Ishikawa (cell line): ENCODE measurements around the gene FNBP1L.

Experiments
- CEBPB ChIP-seq: IDR thresholded peaks from 2 replicates; pipeline ENCODE4 v1.6.1; 2012
- CREB1 ChIP-seq: IDR thresholded peaks from 2 replicates; pipeline ENCODE4 v1.6.1; 2012; ENCODE audit warnings: low read depth
- EP300 ChIP-seq: IDR thresholded peaks from 2 replicates; pipeline ENCODE4 v1.6.1; 2012; ENCODE audit warnings: borderline replicate concordance
- FOXM1 ChIP-seq: IDR thresholded peaks from 2 replicates; pipeline ENCODE4 v1.6.1; 2012; ENCODE audit warnings: low read depth, borderline replicate concordance
- MAX ChIP-seq: IDR thresholded peaks from 2 replicates; pipeline ENCODE4 v1.6.1; 2012
- NFIC ChIP-seq: IDR thresholded peaks from 2 replicates; pipeline ENCODE4 v1.6.1; 2012
- RAD21 ChIP-seq: IDR thresholded peaks from 2 replicates; pipeline ENCODE4 v1.6.1; 2012; ENCODE audit warnings: low read depth
- REST ChIP-seq: IDR thresholded peaks from 2 replicates; pipeline ENCODE4 v1.6.1; 2012; ENCODE audit warnings: low read depth, mild to moderate bottlenecking
- TAF1 ChIP-seq: IDR thresholded peaks from 2 replicates; pipeline ENCODE4 v1.6.1; 2012; ENCODE audit warnings: low read depth, mild to moderate bottlenecking
- TCF12 ChIP-seq: IDR thresholded peaks from 2 replicates; pipeline ENCODE4 v1.6.1; 2012; ENCODE audit warnings: low read depth
- TEAD4 ChIP-seq: IDR thresholded peaks from 2 replicates; pipeline ENCODE4 v1.6.1; 2012
- USF1 ChIP-seq: IDR thresholded peaks from 2 replicates; pipeline ENCODE4 v1.6.1; 2012
- YY1 ChIP-seq: IDR thresholded peaks from 2 replicates; pipeline ENCODE4 v1.6.1; 2012; ENCODE audit warnings: low read depth

DNA sequence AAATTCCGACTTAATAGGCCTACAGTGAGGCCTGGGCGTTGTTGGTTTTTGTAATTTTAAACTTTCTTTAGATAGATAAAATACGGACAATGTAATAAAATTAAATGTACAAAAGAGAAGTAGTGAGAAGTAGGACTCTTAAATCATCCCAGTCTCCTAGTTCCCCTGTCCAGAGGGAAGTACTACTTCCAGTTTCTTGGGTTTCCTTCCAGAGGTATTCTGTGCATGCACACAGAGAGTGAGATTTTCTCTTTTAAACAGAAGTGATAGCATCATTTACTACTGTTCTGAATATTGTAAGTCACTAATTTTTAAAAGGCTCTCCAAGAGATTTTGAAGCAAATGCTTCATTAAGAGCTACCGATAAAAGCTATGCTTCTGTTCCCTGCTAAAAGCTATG is 7.2 kb upstream of the FNBP1L start:
- TF ChIP-seq MAX (no peak), CEBPB (no peak), RAD21 (no peak), REST (no peak), CREB1 (no peak), EP300 (no peak), YY1 (no peak), TEAD4 (no peak), TCF12 (no peak), FOXM1 (no peak), NFIC (no peak), TAF1 (no peak), USF1 (no peak)
